GM18526 (cell line): ENCODE results near the gene HOXC11.

Experiments
- POLR2A ChIP-seq: IDR thresholded peaks from 3 replicates; pipeline ENCODE4 v1.6.1; 2011; ENCODE audit not compliant: insufficient read length; ENCODE audit errors: extremely low read depth

Gene HOXC11

GRCh38 chr12:53997204-53998109 is 24.5 kb downstream of the HOXC11 start:
- TF ChIP-seq POLR2A = no peak

GRCh38 chr12:53998110-53998899 is 25.4 kb downstream of the HOXC11 start:
- no peak for TF ChIP-seq POLR2A

DNA sequence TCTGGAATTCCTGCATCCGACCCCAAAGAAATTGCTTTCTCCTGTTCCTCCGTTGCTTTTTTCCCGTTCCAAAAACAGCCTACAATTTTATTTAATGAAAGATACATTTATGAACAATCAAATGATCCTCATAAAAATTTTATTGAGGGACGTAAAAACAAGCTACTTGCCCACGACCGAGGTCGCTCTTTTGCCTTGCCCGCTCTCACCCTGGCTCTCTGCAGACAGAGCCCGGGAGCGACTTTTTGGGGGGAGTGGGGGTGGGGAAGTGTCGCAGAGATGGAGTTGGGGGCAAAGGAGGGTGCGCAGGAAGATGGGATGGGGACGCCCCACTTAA is 25.9 kb downstream of the HOXC11 start:
- no peak for TF ChIP-seq POLR2A

DNA sequence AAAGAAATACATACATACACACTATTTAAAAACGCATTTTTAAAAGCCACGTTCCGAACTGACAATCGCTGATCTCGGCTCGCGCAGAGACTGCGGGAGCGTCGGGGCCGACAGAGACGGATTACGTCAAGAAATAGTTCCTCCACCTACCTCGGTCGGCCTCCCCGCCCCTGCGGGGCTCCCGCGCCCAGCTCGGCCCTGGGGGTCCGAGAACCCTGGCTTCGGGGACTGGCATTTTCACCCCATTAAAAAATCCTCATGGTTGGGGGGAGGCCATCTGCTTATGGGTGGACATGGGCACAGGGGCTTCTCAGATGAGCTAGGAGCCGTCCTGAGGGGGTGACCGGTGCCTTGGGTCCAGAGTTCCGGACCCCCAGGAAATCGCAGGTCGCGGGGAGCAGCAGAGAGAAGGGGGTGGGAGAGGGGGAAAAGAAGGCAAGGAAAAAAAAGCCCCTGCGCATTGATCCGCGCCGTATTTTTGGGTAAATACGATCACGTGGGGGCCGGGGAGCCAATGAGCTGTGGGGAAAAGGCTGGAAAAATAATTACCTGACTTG is 26.7 kb downstream of the HOXC11 start:
- no peak for TF ChIP-seq POLR2A

GRCh38 chr12:54000116-54001114 is 27.5 kb downstream of the HOXC11 start, which contains the start of gene HOXC9:
TSS of gene HOXC9 (plus strand) at chr12:54000161. CDS start at chr12:54000189, 28 bp downstream.
- no peak for TF ChIP-seq POLR2A

DNA sequence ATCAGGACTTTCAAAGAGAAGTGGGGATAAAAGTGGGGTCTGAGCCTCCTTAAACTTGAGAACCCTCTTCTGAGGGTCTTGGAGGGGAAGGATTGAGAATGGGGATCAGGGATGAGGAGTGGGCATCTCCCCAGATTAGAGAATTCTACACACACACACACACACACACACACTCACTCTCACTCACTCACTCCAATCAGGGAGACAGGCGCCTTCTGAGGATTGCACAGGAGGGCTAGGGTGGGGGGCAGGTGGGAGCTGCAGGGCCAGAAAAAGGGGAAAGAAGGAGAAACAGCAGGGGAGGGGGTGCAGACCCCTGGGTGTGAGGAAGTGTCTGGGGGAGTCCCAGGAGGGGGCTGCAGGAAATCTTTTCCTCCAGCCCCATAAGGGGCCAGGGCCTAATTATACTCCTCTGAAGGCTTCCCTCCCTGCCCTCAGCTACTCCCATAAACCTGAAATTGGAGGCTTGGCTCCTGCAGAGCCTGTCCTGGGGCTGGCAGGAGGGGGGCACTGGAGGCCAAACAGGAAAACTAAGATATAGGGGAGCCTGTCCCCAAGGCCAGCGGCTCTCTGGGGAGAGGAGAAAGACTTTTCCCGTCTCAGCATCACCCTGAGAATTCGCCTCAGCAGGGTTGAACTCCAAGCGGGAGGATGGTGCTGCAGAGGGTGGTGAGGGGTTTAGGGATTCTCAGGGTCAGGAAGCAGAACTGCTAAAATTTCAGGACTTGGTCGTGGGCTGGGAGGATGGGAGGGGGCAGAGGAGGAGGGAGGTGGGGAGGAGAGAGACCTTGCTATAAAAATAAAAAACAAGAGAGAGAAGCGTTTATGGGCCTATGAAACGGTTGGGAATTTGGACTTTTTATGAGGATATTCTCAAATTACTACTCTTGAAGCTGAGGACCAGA is 28.6 kb downstream of the HOXC11 start:
- TF ChIP-seq POLR2A = no peak

DNA sequence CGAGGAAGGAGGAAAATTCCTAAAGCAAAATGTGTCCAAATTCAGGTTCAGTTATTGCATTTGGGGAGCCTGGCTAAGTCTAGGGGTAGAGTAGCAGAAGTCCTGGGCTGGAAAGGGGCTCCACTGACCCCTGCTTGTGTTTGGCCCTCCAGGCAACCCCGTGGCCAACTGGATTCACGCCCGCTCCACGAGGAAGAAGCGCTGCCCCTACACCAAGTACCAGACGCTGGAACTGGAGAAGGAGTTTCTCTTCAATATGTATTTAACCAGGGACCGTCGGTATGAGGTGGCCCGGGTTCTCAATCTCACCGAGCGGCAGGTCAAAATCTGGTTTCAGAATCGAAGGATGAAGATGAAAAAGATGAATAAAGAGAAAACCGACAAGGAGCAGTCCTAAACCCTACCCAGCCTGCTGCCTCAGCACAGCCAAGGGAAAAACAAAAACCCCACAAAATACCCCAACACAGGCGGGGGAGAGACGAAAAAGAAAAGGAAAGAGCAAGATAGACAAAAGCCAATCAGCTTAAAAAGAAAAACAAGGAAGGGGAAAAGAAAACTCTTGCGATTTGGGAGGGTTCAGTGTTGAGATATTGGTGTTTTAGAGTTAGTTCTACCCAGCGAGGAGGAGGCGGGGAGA is 29.5 kb downstream of the HOXC11 start:
- no peak for TF ChIP-seq POLR2A

- no peak for TF ChIP-seq POLR2A
Measured at GRCh38 chr12:54002915-54003389, 30.0 kb downstream of the HOXC11 start.

- TF ChIP-seq POLR2A = no peak
Measured at GRCh38 chr12:54003625-54004024, 30.7 kb downstream of the HOXC11 start.

GRCh38 chr12:54004063-54004840 is 31.3 kb downstream of the HOXC11 start:
- TF ChIP-seq POLR2A = no peak

DNA sequence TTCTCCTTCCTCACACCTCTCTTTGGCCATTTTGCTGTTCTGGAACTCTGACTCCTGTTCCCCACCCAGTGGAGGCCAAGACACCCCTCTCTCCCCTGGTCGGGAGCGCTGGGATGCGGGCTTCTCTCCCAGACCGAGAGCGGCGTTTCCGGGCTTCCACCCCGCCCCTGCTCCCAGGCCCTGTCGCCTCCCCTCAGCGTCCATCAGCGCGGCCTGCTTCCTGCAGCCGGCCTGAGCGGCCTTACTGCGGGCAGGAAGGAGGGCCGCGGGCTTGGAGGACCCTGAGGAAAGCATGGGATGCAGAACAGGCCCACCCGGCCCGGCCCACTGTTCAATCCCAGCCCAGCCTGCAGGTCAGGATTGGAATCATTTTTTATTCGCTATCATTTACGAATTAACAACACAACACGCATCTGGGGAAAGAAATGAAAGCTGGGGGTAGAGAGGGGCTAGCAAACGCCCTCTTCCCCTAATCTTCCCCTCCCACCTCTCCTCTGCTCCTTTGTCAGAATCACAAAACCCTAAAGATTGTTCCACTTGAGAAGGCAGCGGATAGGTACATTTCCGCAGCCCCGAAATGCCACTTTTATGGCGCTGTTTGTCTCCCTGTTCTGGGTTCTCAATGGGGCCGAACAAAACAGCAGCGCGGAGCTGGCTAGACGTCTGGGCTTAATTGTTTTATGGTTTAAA is 32.1 kb downstream of the HOXC11 start:
- no peak for TF ChIP-seq POLR2A

- no peak for TF ChIP-seq POLR2A
Measured at GRCh38 chr12:54005531-54005852, 32.6 kb downstream of the HOXC11 start.
